Globus pallidus (tissue), 1 donor: ENCODE results near the gene COL4A4.

Experiments
- DNase-seq: peaks from one replicate; pipeline ENCODE4 v3.0.0-alpha.2; 2015; ENCODE audit warnings: low spot score

COL4A4 gene

DNA sequence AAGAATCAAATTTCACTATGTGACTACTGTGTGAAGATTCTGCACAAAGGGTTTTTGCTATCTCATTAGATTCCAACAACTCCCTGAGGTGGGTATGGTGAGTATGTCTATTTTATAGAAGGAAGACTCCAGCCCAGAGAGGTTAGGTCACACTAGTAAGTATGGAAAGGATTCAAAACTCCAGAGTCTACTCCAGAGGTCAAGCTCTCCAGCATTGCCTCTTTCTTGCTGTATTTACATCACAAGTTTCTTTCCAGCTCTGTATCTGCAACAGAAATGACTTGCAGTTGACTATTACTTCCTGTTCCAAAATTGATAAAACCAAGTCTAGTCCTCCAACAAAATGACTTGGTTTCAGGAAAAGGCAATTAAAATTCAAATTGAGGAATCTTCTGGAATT, 2.1 kb downstream of the COL4A4 start:
- DNase-seq = no peak

GRCh38 chr2:227160164-227160563, 3.8 kb downstream of the COL4A4 start:
- no peak for DNase-seq

GRCh38 chr2:227154986-227155774, 8.8 kb downstream of the COL4A4 start:
- DNase-seq = no peak

GRCh38 chr2:227153758-227154486, 10.1 kb downstream of the COL4A4 start:
- DNase-seq = no peak

- no peak for DNase-seq
Measured at GRCh38 chr2:227153307-227153706, 10.7 kb downstream of the COL4A4 start.

- DNase-seq = no peak
Measured at GRCh38 chr2:227152093-227152766, 11.8 kb downstream of the COL4A4 start.

DNA sequence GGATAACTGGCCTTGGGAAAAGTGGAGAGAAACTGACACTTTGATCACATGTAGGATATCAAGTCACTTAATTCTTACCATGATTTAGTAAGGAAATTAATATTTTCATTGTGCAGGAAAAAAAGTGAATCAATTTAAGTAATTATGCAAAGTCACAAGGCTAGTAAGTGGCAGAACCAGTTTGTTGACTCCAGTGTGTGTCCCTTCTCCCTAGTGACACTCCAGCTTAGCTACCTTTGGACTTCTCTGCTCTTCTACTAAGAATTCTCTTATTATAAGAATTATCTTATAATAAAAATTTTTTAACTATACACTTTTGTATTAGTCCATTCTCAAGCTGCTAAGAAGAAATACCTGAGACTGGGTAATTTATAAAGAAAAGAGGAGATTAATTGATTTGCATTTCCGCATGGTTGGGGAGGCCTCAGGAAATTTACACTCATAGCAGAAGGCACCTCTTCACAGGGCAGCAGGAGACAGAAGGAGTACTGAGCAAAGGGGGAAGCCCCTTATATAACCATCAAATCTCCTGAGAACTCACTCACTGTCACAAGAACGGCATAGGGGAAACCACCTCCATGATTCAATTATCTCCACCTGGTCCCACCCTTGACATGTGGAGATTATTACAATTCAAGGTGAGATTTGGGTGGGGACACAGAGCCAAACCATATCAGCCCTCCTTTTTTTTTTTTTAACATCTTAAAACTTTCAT, 13.6 kb downstream of the COL4A4 start:
- no peak for DNase-seq

DNA sequence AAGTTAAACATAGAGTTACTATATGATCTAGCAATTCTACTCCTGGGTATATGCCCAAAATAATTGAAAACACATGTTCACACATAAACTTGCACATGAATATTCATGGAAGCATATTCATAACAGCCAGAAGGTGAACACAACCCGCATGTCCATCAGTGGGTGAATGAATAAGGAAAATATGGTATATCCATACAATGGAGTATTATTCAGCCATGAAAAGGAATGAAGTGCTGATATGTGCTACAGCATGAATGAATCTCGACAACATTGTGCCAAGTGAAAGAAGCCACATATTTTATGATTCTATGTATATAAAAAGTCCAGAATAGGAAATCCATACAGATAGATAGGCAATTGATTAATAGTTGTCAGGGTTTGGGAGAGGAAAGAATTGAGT, 15.9 kb downstream of the COL4A4 start:
- DNase-seq = no peak

DNA sequence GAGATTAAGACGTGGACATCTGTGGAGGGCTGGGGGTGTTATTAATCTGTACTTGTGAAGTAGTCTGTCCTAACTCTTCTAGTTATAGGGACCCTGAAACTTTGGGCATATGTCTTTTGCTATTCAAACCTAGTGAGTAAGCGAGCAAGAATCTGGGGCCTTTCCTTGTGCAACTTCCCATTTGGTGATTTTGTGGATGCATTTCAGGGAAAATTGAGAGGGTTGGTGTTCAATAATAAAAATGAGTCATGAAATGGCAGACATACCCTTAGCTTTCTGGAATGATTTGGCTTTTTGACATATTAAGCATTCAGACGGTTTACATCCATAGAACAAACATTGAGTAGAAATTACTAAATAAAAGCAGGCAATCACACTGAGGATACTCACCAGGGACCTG, 17.0 kb downstream of the COL4A4 start:
- no peak for DNase-seq

- no peak for DNase-seq
Measured at GRCh38 chr2:227146456-227146855, 17.5 kb downstream of the COL4A4 start.

GRCh38 chr2:227143895-227144294, 20.1 kb downstream of the COL4A4 start:
- DNase-seq = no peak

- DNase-seq = no peak
Measured at GRCh38 chr2:227141301-227141700, 22.7 kb downstream of the COL4A4 start.

- DNase-seq = no peak
Measured at GRCh38 chr2:227134591-227134990, 29.4 kb downstream of the COL4A4 start.

DNA sequence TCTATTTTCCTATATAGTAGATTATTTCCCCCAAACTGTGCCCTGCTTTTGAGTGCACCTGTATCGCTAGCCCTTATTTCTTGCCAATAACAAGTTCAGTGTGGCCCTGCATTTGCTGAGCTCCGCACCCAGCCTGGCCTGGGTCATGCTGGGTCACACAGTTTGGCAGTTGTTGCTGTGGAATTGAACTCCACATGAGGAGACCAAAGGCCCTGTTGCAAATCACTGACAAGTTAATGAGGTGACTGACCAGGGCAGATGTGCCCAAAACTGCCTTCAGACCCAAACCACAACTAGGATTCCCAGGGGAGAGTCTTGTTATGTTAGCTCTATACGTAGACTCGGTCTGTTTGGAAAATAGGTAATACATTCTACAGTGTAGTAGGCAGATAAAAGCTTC, 31.0 kb downstream of the COL4A4 start:
- no peak for DNase-seq

- no peak for DNase-seq
Measured at GRCh38 chr2:227130636-227131035, 33.4 kb downstream of the COL4A4 start.

DNA sequence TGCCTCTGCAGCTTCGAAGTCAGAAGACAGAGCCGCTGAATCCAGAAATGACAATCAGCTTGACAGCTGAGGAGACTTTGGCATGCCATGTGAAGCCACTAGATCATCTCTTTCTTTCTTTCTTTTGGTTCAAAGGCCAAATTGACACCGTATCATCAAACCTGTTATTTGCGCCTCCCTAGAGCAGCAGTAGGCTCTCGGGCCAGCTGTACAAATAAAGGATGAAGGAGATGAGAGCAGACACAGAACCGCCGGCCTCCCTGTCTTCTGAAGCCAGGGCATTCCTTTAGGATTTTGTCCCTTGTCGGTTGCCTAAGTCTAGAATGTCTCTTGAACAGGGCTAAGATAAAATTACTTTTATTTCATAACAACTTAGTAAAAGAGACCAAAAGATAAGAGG, 36.8 kb downstream of the COL4A4 start:
- no peak for DNase-seq

DNA sequence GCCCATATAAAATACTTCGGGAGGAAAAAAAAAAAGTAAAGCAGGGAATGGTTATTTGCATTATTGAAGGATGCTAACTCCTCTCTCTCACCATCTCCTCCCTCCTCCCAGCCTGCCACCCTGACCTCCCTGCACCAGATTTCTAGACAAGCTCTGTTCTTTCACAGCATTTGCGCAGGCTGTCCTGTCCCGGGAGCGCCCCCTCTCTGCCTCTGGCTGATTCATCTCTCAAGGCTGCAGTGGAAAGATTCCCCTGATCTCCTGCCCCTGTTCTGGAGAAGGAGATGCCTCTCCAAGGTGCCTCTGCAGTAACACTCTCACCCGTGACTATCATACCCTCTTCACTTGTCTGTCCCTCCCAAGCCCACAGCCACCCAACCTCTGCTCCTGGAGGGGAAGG, 38.5 kb downstream of the COL4A4 start:
- DNase-seq = no peak

- DNase-seq = no peak
Measured at GRCh38 chr2:227124811-227125210, 39.2 kb downstream of the COL4A4 start.

GRCh38 chr2:227123697-227124096, 40.3 kb downstream of the COL4A4 start:
- no peak for DNase-seq

GRCh38 chr2:227118353-227118752, 45.7 kb downstream of the COL4A4 start:
- DNase-seq = no peak

- no peak for DNase-seq
Measured at GRCh38 chr2:227117852-227118251, 46.2 kb downstream of the COL4A4 start.

DNA sequence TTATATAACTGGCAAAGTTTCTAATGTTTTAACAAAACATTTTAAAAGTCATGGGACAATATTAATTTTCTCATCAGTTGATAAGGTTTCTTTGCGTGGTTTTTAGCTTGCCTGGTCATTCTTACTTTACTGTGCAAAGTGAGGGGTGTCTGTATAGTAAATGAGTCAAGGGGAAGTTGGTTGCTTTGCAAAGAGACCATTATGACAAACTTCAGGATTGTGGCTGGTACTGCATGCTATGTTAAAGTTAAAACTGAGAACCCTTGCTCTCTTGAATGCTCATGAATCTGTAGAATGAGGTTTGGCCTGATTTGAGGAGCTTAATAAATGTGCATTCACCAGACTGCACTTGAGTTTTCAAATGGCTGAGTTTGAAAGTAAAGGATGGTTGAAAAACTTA, 47.0 kb downstream of the COL4A4 start:
- no peak for DNase-seq
